CD4-positive, alpha-beta memory T cell (primary cell): ENCODE results near the gene OR6B1. TPM values are rescaled to one million over a fixed set of nuclear protein-coding genes. Genes with fewer than 3 reads are reported as not detected.

Experiments used
- CTCF ChIA-PET: fragments of 350-600 bp; sonication (Branson Sonifier 250); formaldehyde crosslinking; loops from one replicate; lab custom pipeline; 2021; ENCODE audit warnings: inconsistent platforms; ENCODE audit not compliant: partially characterized antibody; lab: Charles Lee
- POLR2A ChIA-PET: fragments of 350-600 bp; sonication (Branson Sonifier 250); formaldehyde crosslinking; loops from one replicate; lab custom pipeline; 2021; ENCODE audit not compliant: partially characterized antibody; lab: Charles Lee
- DNase-seq, 5 donors: peaks; one replicate each; pipeline versions ENCODE4 v3.0.0 to v3.0.0-alpha.2; 2020 to 2022; ENCODE audit warnings: mixed read lengths in 1 of 5
- H3K27ac ChIP-seq: one replicate; pipeline ENCODE4 v1.7.0; 2013; ENCODE audit warnings: low read depth, low read length
- H3K27me3 ChIP-seq: 2 replicates; pipeline ENCODE4 v1.7.0; 2013; ENCODE audit warnings: mild to moderate bottlenecking, low read length, moderate library complexity; ENCODE audit not compliant: insufficient read depth
- H3K36me3 ChIP-seq: 2 replicates; pipeline ENCODE4 v1.7.0; 2013; ENCODE audit warnings: mild to moderate bottlenecking, low read length, moderate library complexity; ENCODE audit not compliant: insufficient read depth
- H3K4me1 ChIP-seq: 2 replicates; pipeline ENCODE4 v1.7.0; 2013; ENCODE audit warnings: mild to moderate bottlenecking, low read length, moderate library complexity; ENCODE audit not compliant: insufficient read depth
- H3K4me3 ChIP-seq, 2 donors: one replicate each; pipeline ENCODE4 v1.7.0; 2013; ENCODE audit warnings: low read length in 2 of 2, mild to moderate bottlenecking in 1 of 2
- H3K9me3 ChIP-seq, 2 donors: one replicate each; pipeline ENCODE4 v1.7.0; 2013; ENCODE audit warnings: low read length in 2 of 2, control low read depth in 1 of 2; ENCODE audit not compliant: control insufficient read depth in 1 of 2
- H3K27ac Mint-ChIP-seq, 7 donors: one replicate each; pipeline ENCODE4 v1.8.0; 2020 to 2021; ENCODE audit warnings: mixed read lengths in 7 of 7, mild to moderate bottlenecking in 6 of 7, inconsistent platforms in 3 of 7, moderate library complexity in 3 of 7
- H3K27me3 Mint-ChIP-seq, 2 donors: one replicate each; pipeline ENCODE4 v1.8.0; 2020 to 2021; ENCODE audit warnings: mixed read lengths in 2 of 2
- H3K36me3 Mint-ChIP-seq, 2 donors: one replicate each; pipeline ENCODE4 v1.8.0; 2020 to 2021; ENCODE audit warnings: mixed read lengths in 2 of 2, inconsistent platforms in 1 of 2, mild to moderate bottlenecking in 1 of 2
- H3K4me1 Mint-ChIP-seq, 4 donors: one replicate each; pipeline ENCODE4 v1.8.0; 2020 to 2021; ENCODE audit warnings: mixed read lengths in 4 of 4, mild to moderate bottlenecking in 1 of 4
- H3K4me3 Mint-ChIP-seq, 8 donors: one replicate each; pipeline ENCODE4 v1.8.0; 2020 to 2021; ENCODE audit warnings: mixed read lengths in 8 of 8, mild to moderate bottlenecking in 7 of 8, moderate library complexity in 6 of 8, inconsistent platforms in 3 of 8
- H3K9me3 Mint-ChIP-seq, 8 donors: one replicate each; pipeline ENCODE4 v1.8.0; 2020 to 2021; ENCODE audit warnings: mixed read lengths in 8 of 8, mild to moderate bottlenecking in 5 of 8, inconsistent platforms in 3 of 8, moderate library complexity in 1 of 8
- intact Hi-C: fragments of 100-400 bp; cut with micrococcal nuclease; formaldehyde crosslinking; loops from one replicate; pipeline ENCODE4 v1.15.1; 2023
- polyA plus RNA-seq, 2 donors: library from polyadenylated mRNA; unstranded; fragments of 300-500 nt; fragmentation: Illumina TruSeq; gene quantifications; one replicate each; pipeline ENCODE4 v1.2.3, GENCODE V29; 2021
- total RNA-seq, 2 experiments: library from RNA; stranded (reverse); gene quantifications; one replicate each; pipeline ENCODE4 v1.2.3, GENCODE V29; 2021

OR6B1 gene
- total and polyA plus RNA-seq, 4 experiments from 2014 or later: not detected

GRCh38 chr7:143967398-143967797 lies 32.7 kb upstream of the OR6B1 start:
- H3K4me1 ChIP-seq: no peaks in the 10 kb centered on the region
- no peaks in the 10 kb centered on the region for H3K9me3 ChIP-seq
- intact Hi-C loops: no loop called here
- ChIA-PET POLR2A (no interaction called here), CTCF (no interaction called here)
- Mint-ChIP-seq H3K9me3 (peaks cover 0 to 6% (median under 1%) of the 10 kb centered on the region in 8 donors), H3K36me3 (no peaks in the 10 kb centered on the region), H3K4me3 (no peak overlapping the region), H3K4me1 (no peaks in the 10 kb centered on the region), H3K27me3 (peaks cover 3 to 14% of the 10 kb centered on the region in 2 donors), H3K27ac (no peak overlapping the region)
- H3K27me3 ChIP-seq: no peaks in the 10 kb centered on the region
- no peak overlapping the region for H3K27ac ChIP-seq
- no peak for DNase-seq
- H3K4me3 ChIP-seq: no peak overlapping the region
- H3K36me3 ChIP-seq: no peaks in the 10 kb centered on the region

- H3K27ac ChIP-seq: no peak overlapping the region
- no peaks in the 10 kb centered on the region for H3K36me3 Mint-ChIP-seq
- DNase-seq: no peak
- H3K9me3 ChIP-seq: no peaks in the 10 kb centered on the region
- H3K4me1 ChIP-seq: no peaks in the 10 kb centered on the region
- no peaks in the 10 kb centered on the region for H3K4me1 Mint-ChIP-seq
- ChIA-PET CTCF (no interaction called here), POLR2A (no interaction called here)
- no peak overlapping the region for H3K4me3 Mint-ChIP-seq
- no peak overlapping the region for H3K27ac Mint-ChIP-seq
- intact Hi-C loops: loop anchor here (1.0 kb wide), 1 partner anchor 13 kb away; no protein-coding TSS in a partner anchor
- H3K27me3 ChIP-seq: no peaks in the 10 kb centered on the region
- peaks cover 3% of the 10 kb centered on the region in 2 donors for H3K27me3 Mint-ChIP-seq
- H3K4me3 ChIP-seq: no peak overlapping the region
- peaks cover 0 to 6% (median 0%) of the 10 kb centered on the region in 8 donors for H3K9me3 Mint-ChIP-seq
- no peaks in the 10 kb centered on the region for H3K36me3 ChIP-seq
Observed at GRCh38 chr7:143973870-143974416, 26.2 kb upstream of the OR6B1 start.

- ChIA-PET POLR2A (no interaction called here), CTCF (no interaction called here)
- intact Hi-C loops: no loop called here
- Mint-ChIP-seq H3K4me1 (no peaks in the 10 kb centered on the region), H3K9me3 (peaks cover 0 to 6% (median 0%) of the 10 kb centered on the region in 8 donors), H3K27me3 (peaks cover 3% of the 10 kb centered on the region in 2 donors), H3K27ac (no peak overlapping the region), H3K4me3 (no peak overlapping the region), H3K36me3 (no peaks in the 10 kb centered on the region)
- no peak overlapping the region for H3K27ac ChIP-seq
- H3K4me3 ChIP-seq: no peak overlapping the region
- no peaks in the 10 kb centered on the region for H3K9me3 ChIP-seq
- no peaks in the 10 kb centered on the region for H3K4me1 ChIP-seq
- no peaks in the 10 kb centered on the region for H3K36me3 ChIP-seq
- no peaks in the 10 kb centered on the region for H3K27me3 ChIP-seq
- DNase-seq: no peak
Observed at GRCh38 chr7:143974459-143974858, 25.7 kb upstream of the OR6B1 start.

- Mint-ChIP-seq H3K27ac (no peak overlapping the region), H3K4me1 (no peaks in the 10 kb centered on the region), H3K36me3 (no peaks in the 10 kb centered on the region), H3K4me3 (no peak overlapping the region), H3K27me3 (peaks cover 2 to 3% of the 10 kb centered on the region in 2 donors), H3K9me3 (peaks cover 0 to 6% (median 0%) of the 10 kb centered on the region in 8 donors)
- no peaks in the 10 kb centered on the region for H3K27me3 ChIP-seq
- H3K9me3 ChIP-seq: no peaks in the 10 kb centered on the region
- no peak for DNase-seq
- no peaks in the 10 kb centered on the region for H3K4me1 ChIP-seq
- H3K4me3 ChIP-seq: no peak overlapping the region
- H3K27ac ChIP-seq: no peak overlapping the region
- CTCF ChIA-PET: no interaction called here
- POLR2A ChIA-PET: no interaction called here
- no peaks in the 10 kb centered on the region for H3K36me3 ChIP-seq
- intact Hi-C loops: no loop called here
Observed at GRCh38 chr7:143975617-143976016, 24.5 kb upstream of the OR6B1 start.

- H3K9me3 ChIP-seq: no peaks in the 10 kb centered on the region
- no peak overlapping the region for H3K27ac ChIP-seq
- no peaks in the 10 kb centered on the region for H3K36me3 Mint-ChIP-seq
- H3K27me3 ChIP-seq: no peaks in the 10 kb centered on the region
- CTCF ChIA-PET: no interaction called here
- no peaks in the 10 kb centered on the region for H3K36me3 ChIP-seq
- H3K4me1 ChIP-seq: no peaks in the 10 kb centered on the region
- POLR2A ChIA-PET: no interaction called here
- no peak overlapping the region for H3K4me3 Mint-ChIP-seq
- peaks cover 7 to 8% of the 10 kb centered on the region in 2 donors for H3K27me3 Mint-ChIP-seq
- H3K9me3 Mint-ChIP-seq: no peaks in the 10 kb centered on the region
- no peak overlapping the region for H3K4me3 ChIP-seq
- intact Hi-C loops: no loop called here
- no peak overlapping the region for H3K27ac Mint-ChIP-seq
- no peaks in the 10 kb centered on the region for H3K4me1 Mint-ChIP-seq
- no peak for DNase-seq
Observed at GRCh38 chr7:143978585-143978984, 21.5 kb upstream of the OR6B1 start.

GRCh38 chr7:143979359-143979758 lies 20.8 kb upstream of the OR6B1 start:
- no peak overlapping the region for H3K27ac Mint-ChIP-seq
- no peaks in the 10 kb centered on the region for H3K9me3 Mint-ChIP-seq
- ChIA-PET CTCF (no interaction called here), POLR2A (no interaction called here)
- H3K27me3 ChIP-seq: no peaks in the 10 kb centered on the region
- H3K36me3 Mint-ChIP-seq: no peaks in the 10 kb centered on the region
- H3K4me3 Mint-ChIP-seq: no peak overlapping the region
- H3K9me3 ChIP-seq: no peaks in the 10 kb centered on the region
- intact Hi-C loops: no loop called here
- H3K4me1 ChIP-seq: no peaks in the 10 kb centered on the region
- no peak overlapping the region for H3K27ac ChIP-seq
- H3K4me3 ChIP-seq: no peak overlapping the region
- DNase-seq: no peak
- H3K27me3 Mint-ChIP-seq: peaks cover 7 to 8% of the 10 kb centered on the region in 2 donors
- H3K36me3 ChIP-seq: no peaks in the 10 kb centered on the region
- no peaks in the 10 kb centered on the region for H3K4me1 Mint-ChIP-seq

- no peaks in the 10 kb centered on the region for H3K4me1 ChIP-seq
- no peak overlapping the region for H3K27ac Mint-ChIP-seq
- no peak overlapping the region for H3K27ac ChIP-seq
- DNase-seq: no peak
- POLR2A ChIA-PET: no interaction called here
- no peak overlapping the region for H3K4me3 ChIP-seq
- no peak overlapping the region for H3K4me3 Mint-ChIP-seq
- H3K36me3 Mint-ChIP-seq: no peaks in the 10 kb centered on the region
- H3K4me1 Mint-ChIP-seq: no peaks in the 10 kb centered on the region
- intact Hi-C loops: no loop called here
- no peaks in the 10 kb centered on the region for H3K36me3 ChIP-seq
- peaks cover 7 to 8% of the 10 kb centered on the region in 2 donors for H3K27me3 Mint-ChIP-seq
- no peaks in the 10 kb centered on the region for H3K9me3 Mint-ChIP-seq
- CTCF ChIA-PET: no interaction called here
- no peaks in the 10 kb centered on the region for H3K27me3 ChIP-seq
- no peaks in the 10 kb centered on the region for H3K9me3 ChIP-seq
Observed at GRCh38 chr7:143979998-143980397, 20.1 kb upstream of the OR6B1 start.
